ENCODE data around the gene CLRN1. TPM values are rescaled to one million over a fixed set of nuclear protein-coding genes. Genes with fewer than 3 reads are reported as not detected.
A peak's percentile ranks its signal among the peaks of the same experiment; 100 is the strongest.

Gene CLRN1
- total and polyA plus RNA-seq, 2 of the 13 experiments (the other 11 are each of a cell fraction or from before 2014, with no cell fraction given): not detected

DNA sequence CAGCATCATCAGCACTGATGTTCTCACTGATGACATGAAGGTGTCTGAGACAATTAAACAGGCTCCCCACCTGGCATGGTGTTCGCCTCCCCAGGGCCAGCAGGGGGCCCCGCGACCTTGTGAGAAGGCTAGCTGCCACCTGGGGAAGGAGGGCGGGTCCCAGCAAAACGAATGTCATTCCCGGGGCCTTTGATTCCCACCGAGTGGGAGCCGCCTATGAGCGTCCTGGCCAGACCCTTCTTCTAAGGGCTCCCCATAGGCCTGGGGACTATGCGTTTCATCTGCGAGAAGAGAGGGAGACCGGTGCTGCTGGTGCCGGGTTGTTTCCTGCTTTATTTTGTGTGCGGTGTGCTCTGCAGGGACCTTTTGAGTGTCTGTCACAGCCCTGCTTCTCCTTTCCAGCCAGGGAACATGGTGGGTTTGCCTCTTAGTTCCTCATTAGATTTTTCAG, 46.8 kb downstream of the CLRN1 start:
- no peak for FAIRE-seq
- Histone ChIP-seq H3K4me1 (ENCODE audit: insufficient read depth, low read length) (no peaks in the 10 kb centered on the region), H4K20me1 (ENCODE audit: insufficient read depth, low read length) (no peaks in the 10 kb centered on the region), H3K79me2 (ENCODE audit: insufficient read depth, low read length) (no peaks in the 10 kb centered on the region), H3K36me3 (replicated peaks in 1 of 2; ENCODE audit: control insufficient read depth in 1 of 2, insufficient read depth in 2 of 2, low read length in 2 of 2) (no peaks in the 10 kb centered on the region), H3K4me2 (ENCODE audit: low read depth, low read length) (peak overlapping the region; percentile 34), H3K27ac (ENCODE audit: extremely low read length, insufficient read depth, low read length) (no peak overlapping the region), H3K4me3 (replicated peaks in 1 of 3; ENCODE audit: insufficient read depth in 1 of 3, low read depth in 2 of 3, low read length in 3 of 3) (peak overlapping the region in 1 of 3 experiments; percentile 19; a peak in 1 of 6 replicates), H3K9ac (ENCODE audit: insufficient read depth, low read depth, low read length) (no peak overlapping the region), H2AFZ (ENCODE audit: low read length) (no peak overlapping the region), H3K9me3 (ENCODE audit: low read length) (no peaks in the 10 kb centered on the region), H3K27me3 (ENCODE audit: control insufficient read depth in 1 of 2, insufficient read depth in 2 of 2, low read length in 2 of 2) (peaks cover 0 to 15% of the 10 kb centered on the region in 2 experiments; a peak in 2 of 5 replicates)
- no TSS peak for BruUV-seq (replicated peaks)
- 21% methylated on average over 4 of the region's 14 CpGs for WGBS (ENCODE audit: low lambda C conversion rate)
- peak; percentile 99 for ATAC-seq
- TF ChIP-seq, protein P1, sequence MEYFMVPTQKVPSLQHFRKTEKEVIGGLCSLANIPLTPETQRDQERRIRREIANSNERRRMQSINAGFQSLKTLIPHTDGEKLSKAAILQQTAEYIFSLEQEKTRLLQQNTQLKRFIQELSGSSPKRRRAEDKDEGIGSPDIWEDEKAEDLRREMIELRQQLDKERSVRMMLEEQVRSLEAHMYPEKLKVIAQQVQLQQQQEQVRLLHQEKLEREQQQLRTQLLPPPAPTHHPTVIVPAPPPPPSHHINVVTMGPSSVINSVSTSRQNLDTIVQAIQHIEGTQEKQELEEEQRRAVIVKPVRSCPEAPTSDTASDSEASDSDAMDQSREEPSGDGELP (IDR thresholded peaks at IDR 0.05; ENCODE audit: borderline replicate concordance, low read depth): 0 out of 2 replicates have a peak, but pooled peaks have one; percentile 32
- no peak for TF ChIP-seq NFRKB (IDR thresholded peaks at IDR 0.05)
- peak; percentile 48 for TF ChIP-seq ZFP36 (IDR thresholded peaks at IDR 0.05; ENCODE audit: borderline replicate concordance, low read depth, low read length, partially characterized antibody)
- peak; percentile 78 for TF ChIP-seq STAG1 (CRISPR knock-in tag; IDR thresholded peaks at IDR 0.05)
- TF ChIP-seq SMC3 (IDR thresholded peaks at IDR 0.05; ENCODE audit: low read length): peak; percentile 32
- TF ChIP-seq, protein P2, sequence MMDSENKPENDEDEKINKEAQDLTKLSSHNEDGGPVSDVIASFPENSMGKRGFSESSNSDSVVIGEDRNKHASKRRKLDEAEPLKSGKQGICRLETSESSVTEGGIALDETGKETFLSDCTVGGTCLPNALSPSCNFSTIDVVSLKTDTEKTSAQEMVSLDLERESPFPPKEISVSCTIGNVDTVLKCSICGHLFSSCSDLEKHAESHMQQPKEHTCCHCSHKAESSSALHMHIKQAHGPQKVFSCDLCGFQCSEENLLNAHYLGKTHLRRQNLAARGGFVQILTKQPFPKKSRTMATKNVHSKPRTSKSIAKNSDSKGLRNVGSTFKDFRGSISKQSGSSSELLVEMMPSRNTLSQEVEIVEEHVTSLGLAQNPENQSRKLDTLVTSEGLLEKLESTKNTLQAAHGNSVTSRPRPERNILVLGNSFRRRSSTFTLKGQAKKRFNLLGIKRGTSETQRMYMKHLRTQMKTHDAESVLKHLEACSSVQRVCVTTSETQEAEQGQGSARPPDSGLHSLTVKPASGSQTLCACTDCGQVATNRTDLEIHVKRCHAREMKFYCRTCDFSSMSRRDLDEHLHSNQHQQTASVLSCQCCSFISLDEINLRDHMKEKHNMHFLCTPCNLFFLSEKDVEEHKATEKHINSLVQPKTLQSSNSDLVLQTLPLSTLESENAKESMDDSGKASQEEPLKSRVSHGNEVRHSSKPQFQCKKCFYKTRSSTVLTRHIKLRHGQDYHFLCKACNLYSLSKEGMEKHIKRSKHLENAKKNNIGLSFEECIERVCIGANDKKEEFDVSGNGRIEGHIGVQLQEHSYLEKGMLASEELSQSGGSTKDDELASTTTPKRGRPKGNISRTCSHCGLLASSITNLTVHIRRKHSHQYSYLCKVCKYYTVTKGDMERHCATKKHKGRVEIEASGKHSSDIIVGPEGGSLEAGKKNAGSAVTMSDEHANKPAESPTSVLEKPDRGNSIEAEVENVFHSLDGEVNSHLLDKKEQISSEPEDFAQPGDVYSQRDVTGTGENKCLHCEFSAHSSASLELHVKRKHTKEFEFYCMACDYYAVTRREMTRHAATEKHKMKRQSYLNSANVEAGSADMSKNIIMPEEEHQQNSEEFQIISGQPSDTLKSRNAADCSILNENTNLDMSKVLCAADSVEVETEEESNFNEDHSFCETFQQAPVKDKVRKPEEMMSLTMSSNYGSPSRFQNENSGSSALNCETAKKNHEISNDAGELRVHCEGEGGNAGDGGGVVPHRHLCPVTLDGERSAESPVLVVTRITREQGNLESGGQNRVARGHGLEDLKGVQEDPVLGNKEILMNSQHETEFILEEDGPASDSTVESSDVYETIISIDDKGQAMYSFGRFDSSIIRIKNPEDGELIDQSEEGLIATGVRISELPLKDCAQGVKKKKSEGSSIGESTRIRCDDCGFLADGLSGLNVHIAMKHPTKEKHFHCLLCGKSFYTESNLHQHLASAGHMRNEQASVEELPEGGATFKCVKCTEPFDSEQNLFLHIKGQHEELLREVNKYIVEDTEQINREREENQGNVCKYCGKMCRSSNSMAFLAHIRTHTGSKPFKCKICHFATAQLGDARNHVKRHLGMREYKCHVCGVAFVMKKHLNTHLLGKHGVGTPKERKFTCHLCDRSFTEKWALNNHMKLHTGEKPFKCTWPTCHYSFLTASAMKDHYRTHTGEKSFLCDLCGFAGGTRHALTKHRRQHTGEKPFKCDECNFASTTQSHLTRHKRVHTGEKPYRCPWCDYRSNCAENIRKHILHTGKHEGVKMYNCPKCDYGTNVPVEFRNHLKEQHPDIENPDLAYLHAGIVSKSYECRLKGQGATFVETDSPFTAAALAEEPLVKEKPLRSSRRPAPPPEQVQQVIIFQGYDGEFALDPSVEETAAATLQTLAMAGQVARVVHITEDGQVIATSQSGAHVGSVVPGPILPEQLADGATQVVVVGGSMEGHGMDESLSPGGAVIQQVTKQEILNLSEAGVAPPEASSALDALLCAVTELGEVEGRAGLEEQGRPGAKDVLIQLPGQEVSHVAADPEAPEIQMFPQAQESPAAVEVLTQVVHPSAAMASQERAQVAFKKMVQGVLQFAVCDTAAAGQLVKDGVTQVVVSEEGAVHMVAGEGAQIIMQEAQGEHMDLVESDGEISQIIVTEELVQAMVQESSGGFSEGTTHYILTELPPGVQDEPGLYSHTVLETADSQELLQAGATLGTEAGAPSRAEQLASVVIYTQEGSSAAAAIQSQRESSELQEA (CRISPR knock-in tag; IDR thresholded peaks at IDR 0.05; ENCODE audit: not compliant biosample characterization): no peak
- peak; percentile 73 for TF ChIP-seq XRCC5 (optimal IDR thresholded peaks at IDR 0.05; ENCODE audit: low read length)
- TF ChIP-seq RNF2 (conservative IDR thresholded peaks at IDR 0.05; ENCODE audit: low read depth): peak; percentile 82; the same call in 1 of the 2 replicates
- TF ChIP-seq REXO4 (CRISPR knock-in tag; IDR thresholded peaks at IDR 0.05; ENCODE audit: borderline replicate concordance): no peak
- TF ChIP-seq RAD21 (CRISPR knock-in tag; IDR thresholded peaks at IDR 0.05): peak; percentile 63
- TF ChIP-seq, protein P3, sequence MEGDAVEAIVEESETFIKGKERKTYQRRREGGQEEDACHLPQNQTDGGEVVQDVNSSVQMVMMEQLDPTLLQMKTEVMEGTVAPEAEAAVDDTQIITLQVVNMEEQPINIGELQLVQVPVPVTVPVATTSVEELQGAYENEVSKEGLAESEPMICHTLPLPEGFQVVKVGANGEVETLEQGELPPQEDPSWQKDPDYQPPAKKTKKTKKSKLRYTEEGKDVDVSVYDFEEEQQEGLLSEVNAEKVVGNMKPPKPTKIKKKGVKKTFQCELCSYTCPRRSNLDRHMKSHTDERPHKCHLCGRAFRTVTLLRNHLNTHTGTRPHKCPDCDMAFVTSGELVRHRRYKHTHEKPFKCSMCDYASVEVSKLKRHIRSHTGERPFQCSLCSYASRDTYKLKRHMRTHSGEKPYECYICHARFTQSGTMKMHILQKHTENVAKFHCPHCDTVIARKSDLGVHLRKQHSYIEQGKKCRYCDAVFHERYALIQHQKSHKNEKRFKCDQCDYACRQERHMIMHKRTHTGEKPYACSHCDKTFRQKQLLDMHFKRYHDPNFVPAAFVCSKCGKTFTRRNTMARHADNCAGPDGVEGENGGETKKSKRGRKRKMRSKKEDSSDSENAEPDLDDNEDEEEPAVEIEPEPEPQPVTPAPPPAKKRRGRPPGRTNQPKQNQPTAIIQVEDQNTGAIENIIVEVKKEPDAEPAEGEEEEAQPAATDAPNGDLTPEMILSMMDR (CRISPR knock-in tag; IDR thresholded peaks at IDR 0.05): peak; percentile 73
- intact Hi-C loops (cut with micrococcal nuclease; ENCODE audit: unreplicated experiment) (loop anchor here (1.0 to 10.0 kb wide), 2 partner anchors 159 to 221 kb away; partner anchors contain the start of gene MED12L), in situ Hi-C loops (cut with HindIII; ENCODE audit: extremely low pct_ligation_motif_present, low pct_unique_long_range_greater_than_20kb) (loop anchor here (5.0 kb wide), 1 partner anchor 222 kb away; no protein-coding TSS in a partner anchor)
- ChIA-PET POLR2A (no interaction called here), CTCF (ENCODE audit: low intra/inter-chr PET ratio, low total read pairs) (interaction anchor here (1.1 to 2.1 kb wide), 2 partner anchors 161 to 220 kb away, joined by 3 to 22 read pairs; no protein-coding TSS in a partner anchor)
- peak; percentile 50 for DNase-seq (ENCODE audit: low spot score)

Data from HepG2 (cell line).